Sigmoid colon (tissue), 7 donors: ENCODE measurements around the gene COMMD10. TPM values are rescaled to one million over a fixed set of nuclear protein-coding genes. Genes with fewer than 3 reads are reported as not detected.

Source experiments
- DNase-seq: peaks from one replicate; pipeline ENCODE4 v3.0.0-alpha.2; 2019
- H3K27ac ChIP-seq, 4 donors: fragments of 200-600 bp; sonication (generic); one replicate each; pipeline ENCODE4 v1.5.1; 2016 to 2019; ENCODE audit warnings: mild to moderate bottlenecking in 1 of 4
- H3K27me3 ChIP-seq, 3 donors: fragments of 200-600 bp; sonication (generic); one replicate each; pipeline ENCODE4 v1.5.1; 2019; ENCODE audit warnings: mild to moderate bottlenecking in 1 of 3
- H3K36me3 ChIP-seq, 4 donors: fragments of 200-600 bp; sonication (generic); one replicate each; pipeline ENCODE4 v1.5.1; 2016 to 2019
- H3K4me1 ChIP-seq, 4 donors: fragments of 200-600 bp; sonication (generic); one replicate each; pipeline ENCODE4 v1.5.1; 2017 to 2019
- H3K4me3 ChIP-seq, 4 donors: fragments of 200-600 bp; sonication (generic); one replicate each; pipeline ENCODE4 v1.5.1; 2017 to 2019; ENCODE audit warnings: mild to moderate bottlenecking in 2 of 4, moderate library complexity in 1 of 4
- H3K9me3 ChIP-seq, 4 donors: fragments of 200-600 bp in 3 of 4; sonication (generic) in 3 of 4; one replicate each; pipeline versions ENCODE4 v1.5.1 to v1.6.1; 2013 to 2019
- CTCF ChIP-seq, 4 experiments: fragments of 450-650 bp in 3 of 4; fragments of 200-600 bp in 1 of 4; IDR thresholded peaks; one replicate each; pipeline ENCODE4 v1.5.1; 2016 to 2019; ENCODE audit warnings: antibody characterized with exemption in 4 of 4, mild to moderate bottlenecking in 3 of 4, moderate library complexity in 2 of 4
- EP300 ChIP-seq, 4 donors: sonication (generic); formaldehyde crosslinking; IDR thresholded peaks; one replicate each; pipeline ENCODE4 v1.6.1; 2017; ENCODE audit warnings: antibody characterized with exemption in 4 of 4
- POLR2A ChIP-seq, 2 donors: fragments of 450-650 bp; IDR thresholded peaks; one replicate each; pipeline ENCODE4 v1.6.1; 2016; ENCODE audit warnings: antibody characterized with exemption in 2 of 2, mild to moderate bottlenecking in 2 of 2, moderate library complexity in 2 of 2
- POLR2AphosphoS5 ChIP-seq, 4 donors: sonication (generic); formaldehyde crosslinking; IDR thresholded peaks; one replicate each; pipeline ENCODE4 v1.6.1; 2017; ENCODE audit warnings: antibody characterized with exemption in 4 of 4
- WGBS, 2 donors: extraction: QIAGEN DNeasy Blood & Tissue Kit; methylation state at CpG; one replicate each; pipeline ENCODE4 v1.1.7; 2013; 5-methylcytosine and 5-hydroxymethylcytosine counted together
- intact Hi-C: fragments of 100-400 bp; cut with DNase I; formaldehyde crosslinking; loops from one replicate; pipeline ENCODE4 v1.15.1; 2023
- polyA plus RNA-seq, 3 donors: library from polyadenylated mRNA; stranded (reverse); fragments of 200-250 nt; gene quantifications; one replicate each; pipeline ENCODE4 v1.2.3, GENCODE V29; 2013
- total RNA-seq, 4 donors: library from RNA; depleted of rRNA; stranded (reverse); fragments of >200 nt; gene quantifications; one replicate each; pipeline ENCODE4 v1.1.0, GENCODE V29; 2016
- donor health status: healthy with polysubstance abuse.
- donor health status: Bipolar disorder and iron deficiency.
- donor health status: healthy.

COMMD10 gene
- total and polyA plus RNA-seq, 7 donors, result 17.8 to 47.7 (median 28.7) TPM

GRCh38 chr5:116137544-116138378 is 52.9 kb downstream of the COMMD10 start:
- TF ChIP-seq CTCF (IDR thresholded peaks at IDR 0.05) (peak; percentile 58 to 78 (median 68)), EP300 (IDR thresholded peaks at IDR 0.05) (no peak)
- no peak overlapping the region for H3K27ac ChIP-seq
- DNase-seq, result no peak
- H3K36me3 ChIP-seq, result no peaks in the 10 kb centered on the region
- H3K4me3 ChIP-seq, result no peak overlapping the region
- H3K9me3 ChIP-seq, result no peaks in the 10 kb centered on the region
- peaks cover 0 to 2% (median 0%) of the 10 kb centered on the region in 4 donors for H3K4me1 ChIP-seq
- intact Hi-C loops, result loop anchor here (5.0 to 10.0 kb wide), 2 partner anchors 317 to 435 kb away; partner anchors contain the start of gene SEMA6A
- H3K27me3 ChIP-seq, result no peaks in the 10 kb centered on the region
- WGBS, 2 donors, result 4 to 16% methylated on average over 4 of the region's 4 CpGs

- no peaks in the 10 kb centered on the region for H3K27me3 ChIP-seq
- no peak overlapping the region for H3K4me3 ChIP-seq
- H3K36me3 ChIP-seq, result no peaks in the 10 kb centered on the region
- DNase-seq, result no peak
- TF ChIP-seq EP300 (IDR thresholded peaks at IDR 0.05) (no peak), CTCF (IDR thresholded peaks at IDR 0.05) (no peak), POLR2AphosphoS5 (IDR thresholded peaks at IDR 0.05) (no peak), POLR2A (IDR thresholded peaks at IDR 0.05) (no peak)
- intact Hi-C loops, result no loop called here
- no peak overlapping the region for H3K27ac ChIP-seq
- peaks cover 0 to 5% (median 1%) of the 10 kb centered on the region in 4 donors for H3K4me1 ChIP-seq
- H3K9me3 ChIP-seq, result no peaks in the 10 kb centered on the region
- WGBS, 2 donors, result 93 to 94% methylated on average over 3 of the region's 3 CpGs
Observed at GRCh38 chr5:116142495-116142894, 57.7 kb downstream of the COMMD10 start.

GRCh38 chr5:116144103-116144502 is 59.3 kb downstream of the COMMD10 start:
- peaks cover 0 to 5% (median 0%) of the 10 kb centered on the region in 4 donors for H3K4me1 ChIP-seq
- no peak for TF ChIP-seq EP300 (IDR thresholded peaks at IDR 0.05)
- no peak for TF ChIP-seq POLR2AphosphoS5 (IDR thresholded peaks at IDR 0.05)
- TF ChIP-seq POLR2A (IDR thresholded peaks at IDR 0.05), result no peak
- no peak for TF ChIP-seq CTCF (IDR thresholded peaks at IDR 0.05)
- intact Hi-C loops, result no loop called here

GRCh38 chr5:116144991-116145390 is 60.2 kb downstream of the COMMD10 start:
- WGBS, 2 donors, result 75 to 94% methylated on average over 2 of the region's 2 CpGs
- Histone ChIP-seq H3K4me1 (peaks cover 0 to 5% (median 0%) of the 10 kb centered on the region in 4 donors), H3K9me3 (no peaks in the 10 kb centered on the region), H3K27me3 (no peaks in the 10 kb centered on the region), H3K36me3 (no peaks in the 10 kb centered on the region), H3K4me3 (no peak overlapping the region), H3K27ac (no peak overlapping the region)
- no peak for TF ChIP-seq CTCF (IDR thresholded peaks at IDR 0.05)
- no peak for TF ChIP-seq EP300 (IDR thresholded peaks at IDR 0.05)
- no peak for TF ChIP-seq POLR2AphosphoS5 (IDR thresholded peaks at IDR 0.05)
- no peak for TF ChIP-seq POLR2A (IDR thresholded peaks at IDR 0.05)
- intact Hi-C loops, result no loop called here
- DNase-seq, result no peak

More at GRCh38 chr5:116144103-116144502, 59.3 kb downstream of the COMMD10 start:
- H3K4me3 ChIP-seq, result no peak overlapping the region
- DNase-seq, result no peak
- H3K36me3 ChIP-seq, result no peaks in the 10 kb centered on the region
- no peaks in the 10 kb centered on the region for H3K9me3 ChIP-seq
- no peak overlapping the region for H3K27ac ChIP-seq
- no peaks in the 10 kb centered on the region for H3K27me3 ChIP-seq
